Right lobe of liver (tissue), 6 donors: ENCODE data around the gene NCK2. TPM values are rescaled to one million over a fixed set of nuclear protein-coding genes. Genes with fewer than 3 reads are reported as not detected.

Experiments
- ATAC-seq, 4 donors: fragments of 200-7000 bp; cut with Tn5 transposase; one replicate each; pipeline ENCODE4 v1.9.1; 2020; ENCODE audit warnings: mild to moderate bottlenecking in 4 of 4, moderate library complexity in 4 of 4
- DNase-seq, 3 donors: peaks; one replicate each; pipeline ENCODE4 v3.0.0-alpha.2; 2020
- H3K27ac ChIP-seq, 3 donors: fragments of 200-600 bp; one replicate each; pipeline ENCODE4 v1.8.0; 2022
- H3K27me3 ChIP-seq, 2 donors: fragments of 200-600 bp; one replicate each; pipeline ENCODE4 v1.8.0; 2022
- H3K36me3 ChIP-seq, 4 donors: fragments of 200-600 bp; sonication (generic) in 1 of 4; one replicate each; pipeline versions ENCODE4 v1.5.1 to v1.8.0; 2017 to 2022; ENCODE audit warnings: control low read depth in 1 of 4
- H3K4me1 ChIP-seq, 4 donors: fragments of 200-600 bp; sonication (generic) in 1 of 4; one replicate each; pipeline versions ENCODE4 v1.5.1 to v1.8.0; 2017 to 2022; ENCODE audit warnings: control low read depth in 1 of 4
- H3K4me3 ChIP-seq, 3 donors: fragments of 200-600 bp; one replicate each; pipeline ENCODE4 v1.8.0; 2022
- H3K9me3 ChIP-seq, 4 donors: fragments of 200-600 bp; sonication (generic) in 1 of 4; one replicate each; pipeline versions ENCODE4 v1.5.1 to v1.8.0; 2017 to 2022; ENCODE audit warnings: control low read depth in 1 of 4
- CTCF ChIP-seq, 4 donors: fragments of 200-600 bp in 3 of 4; fragments of 450-650 bp in 1 of 4; IDR thresholded peaks; one replicate each; pipeline versions ENCODE4 v1.5.1 to v1.8.0; 2016 to 2022; ENCODE audit warnings: antibody characterized with exemption in 4 of 4, mild to moderate bottlenecking in 2 of 4
- POLR2A ChIP-seq: fragments of 450-650 bp; IDR thresholded peaks from one replicate; pipeline ENCODE4 v1.6.1; 2017; ENCODE audit warnings: antibody characterized with exemption, mild to moderate bottlenecking
- WGBS: methylation state at CpG from one replicate; pipeline ENCODE4 v1.1.6; 2018; ENCODE audit warnings: low coverage, low lambda C conversion rate; ENCODE audit not compliant: insufficient coverage; ENCODE audit errors: missing lambda C conversion rate; 5-methylcytosine and 5-hydroxymethylcytosine counted together
- intact Hi-C, 2 donors: fragments of 100-400 bp; cut with DNase I; formaldehyde crosslinking; loops; one replicate each; pipeline versions ENCODE4 v1.11.2 to v1.14.1; 2022
- total RNA-seq, 6 experiments: library from RNA; depleted of rRNA in 2 of 6; stranded (reverse); fragments of >200 nt in 2 of 6; fragmentation: NEBNext Ultra II Directional in 3 of 6; extraction: Animal tissue kit (Norgen Biotek cat#: 25700) in 3 of 6; gene quantifications; one replicate each; pipeline versions ENCODE4 v1.1.0 to v1.2.4, GENCODE V29; 2016 to 2023
- donor health status: DM: no; HTN: yes; CAD: no.
- donor health status: DM: no; HTN: no; CAD: no.
- donor health status: DM: no; HTN: no; CAD: no.
- donor health status: DM: no; HTN: yes; CAD: no.
- donor health status: DM: no; HTN: yes; CAD: no.

Gene NCK2
- total RNA-seq, 6 experiments from 2014 or later, result 4.8 to 11.7 (median 7.1) TPM

GRCh38 chr2:105778080-105778607, 33.4 kb downstream of the NCK2 start:
- ATAC-seq (no peak), DNase-seq (no peak)
- Histone ChIP-seq H3K27ac (no peak overlapping the region), H3K27me3 (no peaks in the 10 kb centered on the region), H3K4me3 (no peak overlapping the region), H3K9me3 (no peaks in the 10 kb centered on the region), H3K36me3 (no peaks in the 10 kb centered on the region), H3K4me1 (no peaks in the 10 kb centered on the region)
- TF ChIP-seq CTCF (IDR thresholded peaks at IDR 0.05) (no peak), POLR2A (no peak)
- intact Hi-C loops, result no loop called here
- WGBS, result no CpG with 5 or more reads among the region's 6 CpGs

GRCh38 chr2:105779394-105779793, 34.7 kb downstream of the NCK2 start:
- ATAC-seq, result no peak
- Histone ChIP-seq H3K36me3 (no peaks in the 10 kb centered on the region), H3K4me3 (no peak overlapping the region), H3K4me1 (no peaks in the 10 kb centered on the region), H3K9me3 (no peaks in the 10 kb centered on the region), H3K27me3 (no peaks in the 10 kb centered on the region), H3K27ac (no peak overlapping the region)
- TF ChIP-seq POLR2A, result no peak
- no peak for TF ChIP-seq CTCF (IDR thresholded peaks at IDR 0.05)
- intact Hi-C loops, result no loop called here
- DNase-seq, result no peak
- 52% methylated on average over 4 of the region's 5 CpGs for WGBS

- TF ChIP-seq POLR2A (no peak), CTCF (IDR thresholded peaks at IDR 0.05) (no peak)
- DNase-seq (no peak), ATAC-seq (no peak)
- 74% methylated on average over 3 of the region's 5 CpGs for WGBS
- Histone ChIP-seq H3K4me3 (no peak overlapping the region), H3K27me3 (no peaks in the 10 kb centered on the region), H3K36me3 (no peaks in the 10 kb centered on the region), H3K9me3 (no peaks in the 10 kb centered on the region), H3K4me1 (no peaks in the 10 kb centered on the region), H3K27ac (no peak overlapping the region)
- intact Hi-C loops, result no loop called here
Observed at GRCh38 chr2:105780606-105781005, 35.9 kb downstream of the NCK2 start.

GRCh38 chr2:105781274-105781978, 36.7 kb downstream of the NCK2 start:
- no peaks in the 10 kb centered on the region for H3K36me3 ChIP-seq
- H3K4me1 ChIP-seq, result no peaks in the 10 kb centered on the region
- H3K9me3 ChIP-seq, result no peaks in the 10 kb centered on the region
- DNase-seq, result no peak
- H3K27ac ChIP-seq, result no peak overlapping the region
- H3K27me3 ChIP-seq, result no peaks in the 10 kb centered on the region
- intact Hi-C loops, result no loop called here
- no peak for ATAC-seq
- no peak overlapping the region for H3K4me3 ChIP-seq
- no peak for TF ChIP-seq CTCF (IDR thresholded peaks at IDR 0.05)
- TF ChIP-seq POLR2A, result no peak
- 71% methylated on average over 10 of the region's 10 CpGs for WGBS
